HCEC 1CT (cell line): Measurements from ENCODE around the gene RS1.

Experiments used
- DNase-seq: peaks from one replicate; pipeline ENCODE4 v3.0.0-alpha.2; 2017

The RS1 gene

GRCh38 chrX:18596096-18596495 is 75.8 kb downstream of the RS1 start:
- no peak for DNase-seq

- no peak for DNase-seq
Measured at GRCh38 chrX:18594079-18594478, 77.8 kb downstream of the RS1 start.

- no peak for DNase-seq
Measured at GRCh38 chrX:18591834-18592233, 80.1 kb downstream of the RS1 start.
